DMS 273 (cell line): ENCODE measurements around the gene PRAC2.
"Not testable (repeated sequence)": the region's sequence is repeated elsewhere in the genome, so short reads cannot be mapped to it uniquely, and the experiment has no call there.

Experiments
- DNase-seq: peaks from one replicate; lab custom pipeline; 2025; ENCODE audit not compliant: unreplicated experiment; lab: John Stamatoyannopoulos, UW

The PRAC2 gene

GRCh38 chr17:48722915-48723422 is at the start of gene PRAC2:
TSS of gene PRAC2 (plus strand) at chr17:48723185. CDS start at chr17:48724411, 1,226 bp downstream.
- DNase-seq = no peak

- DNase-seq = no peak
Observed at GRCh38 chr17:48676963-48677558, 45.9 kb upstream of the PRAC2 start.

DNA sequence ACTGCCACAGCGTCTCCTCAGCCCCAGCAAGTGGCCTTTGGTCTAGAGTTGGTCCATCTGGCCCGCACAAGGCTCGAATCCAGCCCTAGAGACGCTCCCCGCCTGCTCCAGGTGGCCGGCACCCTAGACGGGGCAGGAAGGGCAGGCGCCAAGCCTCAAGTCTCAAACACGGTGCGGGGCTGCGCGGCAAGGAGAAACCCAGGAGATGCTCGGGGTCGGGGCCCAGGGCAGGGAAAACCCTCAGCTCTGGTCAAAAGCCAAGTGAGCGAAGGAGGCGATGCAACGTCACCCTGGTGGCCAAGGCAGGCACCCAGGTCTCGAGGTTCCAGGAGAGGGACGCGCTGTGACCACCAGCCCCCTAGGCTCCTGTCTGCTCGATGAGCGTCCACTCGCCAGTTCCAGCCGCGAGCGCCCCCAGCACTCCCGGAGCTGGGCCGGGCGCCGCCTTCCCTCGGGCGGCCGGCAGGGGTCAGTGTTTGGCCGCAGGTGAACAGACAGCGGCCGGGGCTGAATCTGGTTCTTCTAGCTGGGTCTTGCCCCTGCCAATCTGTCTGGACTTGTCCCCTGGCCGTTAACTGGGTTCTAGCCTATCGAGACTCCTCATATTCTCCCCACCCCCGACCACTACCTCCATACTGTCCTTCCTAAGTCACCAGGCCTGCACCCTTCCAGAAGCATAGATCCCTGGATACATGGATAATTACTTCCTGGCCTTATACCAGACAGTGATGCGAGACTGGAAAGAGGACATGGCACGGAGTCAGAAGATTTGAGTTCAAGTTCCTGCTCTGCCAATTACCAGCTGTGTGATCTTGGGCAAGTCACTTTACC is 44.6 kb upstream of the PRAC2 start:
- peak; percentile 82 for DNase-seq

GRCh38 chr17:48679385-48680096 is 43.4 kb upstream of the PRAC2 start:
- DNase-seq = no peak

DNA sequence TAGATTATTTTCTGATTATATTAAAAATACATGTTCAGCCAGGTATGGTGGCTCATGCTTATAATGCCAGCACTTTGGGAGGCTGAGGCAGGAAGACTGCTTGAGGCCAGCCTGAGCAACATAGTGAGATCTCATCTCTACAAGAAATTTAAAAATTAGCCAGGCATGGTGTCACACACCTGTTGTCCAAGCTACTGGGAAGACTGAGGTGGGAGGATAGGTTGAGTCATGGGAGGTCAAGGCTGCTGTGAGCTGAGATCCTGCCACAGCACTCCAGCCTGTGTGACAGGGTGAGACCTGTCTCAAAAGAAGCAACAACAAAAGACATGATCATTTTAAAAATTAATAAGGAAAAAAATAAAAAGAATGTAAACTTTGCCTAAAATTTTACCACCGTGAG is 41.4 kb upstream of the PRAC2 start:
- no peak for DNase-seq

GRCh38 chr17:48690655-48691054 is 32.3 kb upstream of the PRAC2 start:
- no peak for DNase-seq

GRCh38 chr17:48692049-48692448 is 30.9 kb upstream of the PRAC2 start:
- DNase-seq = no peak

GRCh38 chr17:48693178-48693577 is 29.8 kb upstream of the PRAC2 start:
- no peak for DNase-seq

GRCh38 chr17:48701864-48702532 is 21.0 kb upstream of the PRAC2 start:
- DNase-seq = no peak

- no peak for DNase-seq
Observed at GRCh38 chr17:48704361-48705248, 18.4 kb upstream of the PRAC2 start.

GRCh38 chr17:48711128-48711527 is 11.9 kb upstream of the PRAC2 start:
- no peak for DNase-seq

DNA sequence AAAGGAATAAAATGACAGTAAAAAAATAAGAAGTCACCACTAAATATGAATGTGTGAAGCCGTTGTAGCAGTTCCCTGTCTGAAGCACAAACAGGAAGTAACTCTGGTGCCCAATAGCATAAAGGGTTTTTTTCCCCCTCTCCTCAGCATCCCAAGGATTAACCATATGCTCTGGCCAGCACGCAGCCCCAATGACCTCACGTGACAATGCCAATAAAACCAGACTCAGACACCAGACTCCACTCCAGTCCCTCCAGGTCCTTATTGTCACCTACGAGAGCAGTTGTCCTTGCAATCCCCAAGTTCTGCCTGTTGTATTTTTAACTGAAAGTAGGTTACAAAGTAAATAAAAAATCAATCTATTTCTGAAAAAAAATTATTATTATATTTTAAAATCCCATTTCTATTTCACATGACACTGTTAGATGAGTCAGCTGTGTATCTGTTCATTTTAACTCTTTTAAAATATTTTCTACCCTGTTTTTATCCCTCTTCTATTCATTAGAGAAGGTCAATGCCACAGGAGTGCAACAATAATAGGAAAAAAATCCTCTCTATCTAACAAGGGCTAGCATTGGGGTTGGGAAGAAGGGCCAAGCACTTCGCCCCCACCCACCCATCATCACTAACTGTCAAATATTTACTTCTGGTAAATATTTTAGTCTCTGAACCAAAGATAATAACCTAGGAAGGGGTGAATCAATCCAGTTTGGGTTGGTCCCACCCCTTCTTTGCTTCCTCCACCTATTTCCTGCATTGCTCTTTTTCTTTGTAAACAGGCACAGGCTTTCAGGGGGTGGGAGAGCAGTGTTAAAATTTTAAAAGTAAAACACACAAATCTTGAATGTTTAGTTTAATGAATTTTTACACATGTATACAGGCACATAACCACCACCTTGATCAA is 7.2 kb upstream of the PRAC2 start:
- DNase-seq = no peak

GRCh38 chr17:48716549-48716948 is 6.4 kb upstream of the PRAC2 start:
- not testable (repeated sequence) for DNase-seq

GRCh38 chr17:48717367-48718226 is 5.4 kb upstream of the PRAC2 start:
- no peak for DNase-seq

GRCh38 chr17:48718227-48718760 is 4.7 kb upstream of the PRAC2 start:
- DNase-seq = no peak

- no peak for DNase-seq
Observed at GRCh38 chr17:48718761-48719641, 4.0 kb upstream of the PRAC2 start.
